GM10266 (cell line): ENCODE measurements around the gene LTBP1.
"Not testable (repeated sequence)": the region's sequence is repeated elsewhere in the genome, so short reads cannot be mapped to it uniquely, and the experiment has no call there.

Experiments used
- DNase-seq: peaks from one replicate; pipeline ENCODE4 v3.0.0; 2012; ENCODE audit errors: extremely low spot score
- TF ChIP-seq, protein P1 (sequence below): IDR thresholded peaks from 2 replicates; pipeline ENCODE4 v1.5.1; 2012; ENCODE audit warnings: mild to moderate bottlenecking, low read depth; ENCODE audit not compliant: control insufficient read depth, insufficient read depth; ENCODE audit errors: missing control alignments

The LTBP1 gene

DNA sequence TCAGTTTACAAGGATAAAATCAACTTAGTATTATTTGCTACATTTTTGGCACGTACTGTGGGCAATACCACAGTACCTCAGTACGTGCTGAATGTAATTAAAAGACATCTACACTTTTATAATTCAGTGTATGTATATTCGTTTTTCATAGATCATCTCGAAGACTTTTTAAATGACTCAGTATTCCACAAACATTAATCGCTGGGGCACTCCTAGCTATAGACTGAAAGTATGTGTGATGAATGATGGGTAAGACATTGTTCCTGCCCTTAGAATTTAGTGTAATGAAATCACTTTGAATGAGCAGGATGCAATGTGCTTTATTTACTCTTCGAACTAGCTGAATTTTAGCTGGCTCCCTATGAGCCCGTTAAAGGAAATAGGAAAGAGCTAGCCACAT lies 284.1 kb downstream of the LTBP1 start:
- no peak for DNase-seq
- TF ChIP-seq, protein P1, sequence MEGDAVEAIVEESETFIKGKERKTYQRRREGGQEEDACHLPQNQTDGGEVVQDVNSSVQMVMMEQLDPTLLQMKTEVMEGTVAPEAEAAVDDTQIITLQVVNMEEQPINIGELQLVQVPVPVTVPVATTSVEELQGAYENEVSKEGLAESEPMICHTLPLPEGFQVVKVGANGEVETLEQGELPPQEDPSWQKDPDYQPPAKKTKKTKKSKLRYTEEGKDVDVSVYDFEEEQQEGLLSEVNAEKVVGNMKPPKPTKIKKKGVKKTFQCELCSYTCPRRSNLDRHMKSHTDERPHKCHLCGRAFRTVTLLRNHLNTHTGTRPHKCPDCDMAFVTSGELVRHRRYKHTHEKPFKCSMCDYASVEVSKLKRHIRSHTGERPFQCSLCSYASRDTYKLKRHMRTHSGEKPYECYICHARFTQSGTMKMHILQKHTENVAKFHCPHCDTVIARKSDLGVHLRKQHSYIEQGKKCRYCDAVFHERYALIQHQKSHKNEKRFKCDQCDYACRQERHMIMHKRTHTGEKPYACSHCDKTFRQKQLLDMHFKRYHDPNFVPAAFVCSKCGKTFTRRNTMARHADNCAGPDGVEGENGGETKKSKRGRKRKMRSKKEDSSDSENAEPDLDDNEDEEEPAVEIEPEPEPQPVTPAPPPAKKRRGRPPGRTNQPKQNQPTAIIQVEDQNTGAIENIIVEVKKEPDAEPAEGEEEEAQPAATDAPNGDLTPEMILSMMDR, result no peak

DNA sequence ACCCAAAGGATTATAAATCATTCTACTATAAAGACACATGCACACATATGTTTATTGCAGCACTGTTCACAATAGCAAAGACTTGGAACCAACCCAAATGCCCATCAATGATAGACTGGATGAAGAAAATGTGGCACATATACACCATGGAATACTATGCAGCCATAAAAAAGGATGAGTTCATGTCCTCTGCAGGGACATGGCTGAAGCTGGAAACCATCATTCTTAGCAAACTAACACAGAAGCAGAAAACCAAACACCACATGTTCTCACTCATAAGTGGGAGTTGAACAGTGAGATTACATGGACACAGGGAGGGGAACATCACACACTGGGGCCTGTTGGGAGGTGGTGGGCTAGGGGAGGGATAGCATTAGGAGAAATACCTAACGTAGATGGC lies 288.8 kb downstream of the LTBP1 start:
- DNase-seq, result not testable (repeated sequence)

DNA sequence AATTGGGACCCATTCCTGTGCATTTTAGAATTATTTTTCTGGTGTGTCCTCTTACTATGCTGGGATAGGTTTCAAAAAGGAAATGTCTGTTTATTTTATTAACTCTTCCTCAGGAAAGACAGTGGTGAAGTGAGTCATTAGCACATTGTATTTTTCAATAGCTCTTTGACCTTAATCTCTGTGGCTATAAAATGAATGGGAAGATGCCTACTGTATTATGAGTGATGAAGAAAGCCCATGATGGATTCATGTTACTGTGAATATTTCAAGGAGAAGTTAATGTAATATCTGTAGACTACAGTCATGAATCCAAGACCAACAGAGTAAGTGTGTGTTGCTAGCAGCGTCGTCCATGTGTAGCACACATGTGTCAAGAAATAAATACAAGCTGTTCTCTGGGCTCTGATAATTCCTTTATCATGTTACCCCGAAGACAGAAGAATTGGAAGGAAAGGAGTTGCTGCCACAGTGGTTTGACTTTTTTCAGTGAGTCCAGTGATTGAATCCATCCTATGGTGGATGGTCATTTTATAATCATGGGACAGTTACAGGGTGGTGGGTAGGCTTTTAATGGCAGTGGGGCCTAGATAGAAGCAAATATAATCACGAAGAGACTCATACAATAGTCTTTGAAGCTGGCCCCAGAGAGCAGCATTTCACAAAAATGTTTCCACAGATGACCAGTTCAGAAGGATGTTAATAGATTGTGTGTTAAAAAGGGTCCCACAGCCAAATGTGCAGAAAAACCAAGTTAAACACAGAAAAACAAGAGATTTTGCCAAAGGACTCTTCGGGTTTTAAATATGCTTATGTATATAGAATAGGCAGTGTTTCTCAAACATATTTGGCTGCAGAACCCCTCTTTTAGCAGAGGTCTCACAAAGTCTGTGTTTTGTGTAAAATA lies 290.0 kb downstream of the LTBP1 start:
- no peak for DNase-seq
- TF ChIP-seq, protein P1, result no peak

DNA sequence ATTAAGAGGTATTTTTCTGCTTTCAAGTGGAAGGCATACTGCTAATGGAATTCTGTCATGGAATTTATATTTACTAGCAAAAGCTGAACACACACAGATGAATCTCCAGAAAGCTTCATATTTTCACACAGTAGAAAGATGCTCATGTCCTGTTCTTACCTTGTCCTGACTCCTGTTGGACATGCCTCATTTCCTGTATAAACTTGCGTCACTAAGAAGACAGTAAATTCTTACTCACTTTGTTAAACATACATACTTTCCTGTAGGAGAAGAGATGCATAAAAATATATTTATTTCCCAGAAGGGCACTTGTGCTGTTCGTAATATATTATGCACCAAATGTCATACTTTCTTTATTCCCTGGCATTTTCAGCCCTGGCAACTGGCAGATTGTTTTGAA lies 291.4 kb downstream of the LTBP1 start:
- DNase-seq, result no peak
- TF ChIP-seq, protein P1, result no peak

DNA sequence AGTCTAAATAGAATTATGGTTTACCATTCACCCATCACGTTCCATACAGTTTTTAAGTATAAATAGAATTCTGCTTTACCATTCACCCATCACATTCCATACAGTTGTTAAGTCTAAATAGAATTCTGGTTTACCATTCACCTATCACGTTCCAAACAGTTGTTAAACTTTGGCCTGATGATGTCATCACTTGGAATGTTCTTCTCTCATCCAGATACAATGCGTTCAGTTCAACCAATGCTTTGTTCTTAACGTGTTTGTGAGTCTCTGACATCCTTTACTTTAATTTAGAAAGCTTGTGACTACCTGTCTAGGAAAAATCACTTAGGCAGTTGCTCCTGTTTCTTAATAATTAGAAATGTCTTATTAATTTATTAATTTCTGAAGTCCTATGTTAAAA lies 293.4 kb downstream of the LTBP1 start:
- TF ChIP-seq, protein P1, result no peak

DNA sequence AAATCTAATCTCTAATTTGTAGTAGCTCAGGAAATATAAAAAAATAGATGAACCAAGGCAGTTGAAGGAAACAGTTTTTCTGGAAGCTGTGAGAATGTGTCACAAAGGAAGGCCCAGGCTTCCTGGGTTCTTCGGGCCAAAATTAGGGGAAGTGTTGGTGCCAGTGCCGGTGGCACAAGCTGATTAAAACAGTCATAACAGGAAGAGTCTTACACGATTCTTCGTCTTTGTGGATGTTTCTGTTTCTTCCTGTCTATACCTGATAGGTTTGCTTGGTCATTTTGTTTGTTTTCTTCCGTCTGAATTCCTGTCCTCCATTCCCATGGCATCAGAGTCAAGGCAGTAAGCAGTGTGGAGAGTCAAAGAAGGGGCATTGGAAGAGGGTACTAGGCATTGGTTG lies 294.3 kb downstream of the LTBP1 start:
- DNase-seq, result no peak
- TF ChIP-seq, protein P1, result no peak

More for the DNA sequence above, 293.4 kb downstream of the LTBP1 start:
- no peak for DNase-seq

DNA sequence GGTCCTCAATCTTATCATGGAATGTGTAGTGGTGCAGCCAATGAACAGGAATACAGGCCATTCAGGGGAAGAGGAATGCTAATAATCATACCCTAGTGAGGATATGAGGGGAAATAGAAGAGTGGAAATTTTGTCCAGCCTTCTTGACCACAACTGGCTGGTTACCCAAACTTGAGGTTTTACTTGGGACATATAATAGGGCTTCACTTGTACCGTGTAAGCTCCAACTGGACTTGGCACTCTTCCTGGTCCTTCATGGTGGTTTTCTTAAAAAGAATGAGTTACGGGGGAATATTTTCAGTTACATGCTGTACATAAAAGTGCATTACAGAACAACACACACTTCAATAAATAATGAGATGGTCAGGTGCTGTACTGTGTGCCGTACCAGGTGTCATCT lies 294.8 kb downstream of the LTBP1 start:
- TF ChIP-seq, protein P1, result no peak

More for the DNA sequence above, 294.8 kb downstream of the LTBP1 start:
- DNase-seq, result no peak
